ENCODE data around the gene PTCHD1.

The PTCHD1 gene

DNA sequence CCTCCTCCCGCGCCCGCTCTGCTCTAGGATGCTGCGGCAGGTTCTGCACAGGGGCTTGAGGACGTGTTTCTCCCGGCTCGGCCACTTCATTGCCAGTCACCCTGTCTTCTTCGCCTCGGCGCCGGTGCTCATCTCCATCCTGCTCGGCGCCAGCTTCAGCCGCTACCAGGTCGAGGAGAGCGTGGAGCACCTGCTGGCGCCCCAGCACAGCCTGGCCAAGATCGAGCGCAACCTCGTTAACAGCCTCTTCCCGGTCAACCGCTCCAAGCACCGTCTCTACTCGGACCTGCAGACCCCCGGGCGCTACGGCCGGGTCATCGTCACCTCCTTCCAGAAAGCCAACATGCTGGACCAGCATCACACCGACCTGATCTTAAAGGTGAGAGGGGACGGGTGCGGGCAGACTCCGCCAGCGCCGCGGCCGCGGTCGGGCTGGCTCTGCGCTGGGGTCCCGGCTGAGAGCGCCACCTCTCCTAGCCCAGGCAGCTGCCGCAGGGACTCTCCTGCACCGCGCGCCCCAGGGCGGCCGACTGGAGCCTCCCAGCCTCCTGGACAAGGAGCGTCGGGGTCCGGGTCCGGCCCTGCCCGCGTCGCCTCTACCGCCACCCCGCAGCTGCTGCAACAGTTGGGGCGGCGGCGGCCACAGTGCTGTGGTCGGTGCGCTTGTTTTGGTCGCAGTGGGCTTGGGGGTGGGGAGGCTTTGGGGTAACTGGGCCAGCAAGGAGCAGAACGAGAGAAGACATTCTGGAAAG lies at the start of gene PTCHD1:
Gene PTCHD1, plus strand, starts transcription at position 2 of the 752 bp plus-strand sequence. Its CDS starts 27 bp downstream, at position 29.
- DNase-seq (ENCODE audit: low read depth in 1 of 2, low spot score in 1 of 2): no peak

DNA sequence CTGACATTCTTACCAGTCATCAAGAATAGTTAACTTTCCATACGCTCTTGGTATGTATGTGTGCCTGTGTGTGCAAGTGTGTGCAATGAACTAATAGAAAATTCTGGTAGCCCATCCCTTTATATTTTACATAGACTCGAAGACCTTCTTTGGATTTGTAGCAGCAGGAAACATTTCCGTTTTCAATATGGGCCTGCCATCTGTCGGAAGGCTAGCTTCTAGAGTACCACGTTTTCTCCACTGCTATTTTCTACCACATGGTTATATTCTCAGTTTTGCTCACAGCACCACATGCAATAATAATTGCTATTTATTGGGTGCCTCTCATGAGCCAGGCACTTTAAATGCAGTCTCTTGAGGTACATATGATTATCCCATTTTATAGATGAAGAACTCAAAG lies 47.9 kb upstream of the PTCHD1 start:
- no peak for DNase-seq (ENCODE audit: low read depth in 1 of 2, low spot score in 1 of 2)

DNA sequence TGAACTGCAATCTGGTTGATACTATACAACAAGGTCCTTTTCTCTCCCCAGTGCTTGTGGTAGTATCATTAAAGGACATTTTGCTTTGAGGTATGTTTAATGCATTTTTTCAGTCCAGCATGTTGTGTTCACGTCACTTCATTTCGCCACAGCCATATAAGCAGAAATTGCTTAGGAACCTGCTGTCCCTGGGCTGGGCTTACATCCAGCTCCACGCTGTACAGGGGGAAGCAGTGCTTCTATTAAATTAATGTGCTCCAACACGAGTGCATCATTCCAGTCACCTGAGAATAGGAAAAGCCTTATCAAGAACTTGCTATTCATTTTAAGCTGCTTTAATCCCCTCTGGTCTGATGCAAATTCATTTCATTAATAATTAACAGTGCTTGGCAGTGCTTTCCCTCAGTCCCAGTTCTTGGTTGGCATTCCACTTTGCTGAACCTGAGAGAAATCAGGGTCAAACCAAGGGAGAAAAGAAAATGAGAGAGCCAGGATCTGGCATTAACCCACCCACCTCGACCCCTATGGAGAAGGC lies 47.4 kb upstream of the PTCHD1 start:
- no peak for DNase-seq (ENCODE audit: low read depth in 1 of 2, low spot score in 1 of 2)

DNA sequence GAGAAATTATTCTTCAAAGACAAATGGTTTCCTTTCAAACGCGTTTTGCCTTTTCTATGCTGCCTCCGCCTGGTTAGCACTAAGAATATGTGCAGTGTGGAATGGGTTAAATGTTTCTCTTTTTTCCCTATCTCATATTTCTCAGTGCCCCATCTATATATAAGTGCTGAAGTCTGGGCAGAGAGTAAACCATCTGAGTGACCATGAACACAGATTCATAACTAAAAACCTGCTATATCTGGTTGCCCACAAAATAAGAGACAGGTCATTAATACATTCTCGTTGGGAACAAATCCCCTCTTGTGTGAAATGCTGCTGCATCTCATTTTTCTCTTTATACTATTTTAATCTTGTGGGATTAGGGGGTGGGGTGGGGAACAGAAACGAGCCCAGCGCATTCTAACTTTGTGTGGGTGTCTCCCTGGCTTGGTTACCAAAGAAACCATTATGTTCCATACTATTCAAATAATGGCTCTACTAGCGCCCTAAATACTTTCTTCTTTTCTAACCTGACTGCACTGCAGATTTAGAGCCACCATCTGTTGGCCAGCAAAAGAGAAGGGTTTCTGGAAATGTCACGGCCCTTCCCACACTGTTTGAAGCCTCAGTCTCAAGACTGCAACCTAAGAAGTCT lies 42.2 kb upstream of the PTCHD1 start:
- DNase-seq (ENCODE audit: low read depth in 1 of 2, low spot score in 1 of 2): no peak

DNA sequence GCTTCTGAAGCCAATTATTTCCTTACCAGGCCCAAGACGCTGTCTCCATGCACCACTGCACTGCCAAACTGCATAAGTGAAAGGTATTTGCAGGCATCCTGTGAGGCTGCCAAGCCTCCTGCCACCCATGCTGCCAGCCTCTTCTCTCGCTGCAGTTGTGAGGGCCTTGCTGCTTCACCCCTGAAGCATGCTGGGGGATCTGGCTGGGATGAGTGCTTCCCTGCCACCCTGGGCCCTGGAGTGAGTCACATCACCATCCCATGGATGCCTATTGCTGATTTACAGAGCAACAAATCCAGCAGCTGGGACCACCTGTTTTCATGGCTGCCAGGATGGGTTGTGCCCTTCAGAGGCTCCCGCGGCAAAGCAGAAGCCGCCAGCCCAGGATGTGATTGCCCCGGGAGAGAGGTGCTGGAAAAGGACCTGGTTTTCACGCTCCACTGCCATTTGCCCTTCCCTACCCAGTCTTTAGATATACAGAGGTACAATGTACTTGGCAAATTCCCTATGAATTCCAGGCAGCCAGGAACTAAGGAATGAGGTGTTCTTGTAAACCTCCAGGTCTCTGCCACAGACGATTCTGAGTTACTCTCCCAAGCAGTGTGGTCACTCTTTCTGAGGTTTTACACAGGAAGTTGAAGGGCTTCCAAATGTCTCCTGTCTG lies 41.5 kb upstream of the PTCHD1 start:
- DNase-seq (ENCODE audit: low read depth in 1 of 2, low spot score in 1 of 2): no peak

DNA sequence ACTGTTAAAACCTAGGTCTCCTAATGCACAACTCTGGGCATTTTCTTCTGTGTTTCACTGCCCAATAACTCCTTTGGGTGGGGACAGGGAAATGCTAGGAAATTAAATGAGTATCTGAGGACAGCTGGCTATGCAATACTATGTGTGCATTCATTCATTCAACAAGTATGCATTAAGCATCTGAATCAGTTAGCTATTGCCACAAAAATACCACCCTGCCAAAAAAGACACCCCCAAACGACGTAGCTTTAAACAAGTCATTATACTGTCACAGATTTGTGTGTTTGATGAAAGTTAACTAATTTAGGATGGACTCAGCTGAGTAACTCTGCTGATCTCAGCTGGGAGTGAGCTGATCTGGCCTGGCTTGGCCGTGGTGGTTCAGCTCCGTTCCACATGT lies 29.8 kb upstream of the PTCHD1 start:
- no peak for DNase-seq (ENCODE audit: low read depth in 1 of 2, low spot score in 1 of 2)

DNA sequence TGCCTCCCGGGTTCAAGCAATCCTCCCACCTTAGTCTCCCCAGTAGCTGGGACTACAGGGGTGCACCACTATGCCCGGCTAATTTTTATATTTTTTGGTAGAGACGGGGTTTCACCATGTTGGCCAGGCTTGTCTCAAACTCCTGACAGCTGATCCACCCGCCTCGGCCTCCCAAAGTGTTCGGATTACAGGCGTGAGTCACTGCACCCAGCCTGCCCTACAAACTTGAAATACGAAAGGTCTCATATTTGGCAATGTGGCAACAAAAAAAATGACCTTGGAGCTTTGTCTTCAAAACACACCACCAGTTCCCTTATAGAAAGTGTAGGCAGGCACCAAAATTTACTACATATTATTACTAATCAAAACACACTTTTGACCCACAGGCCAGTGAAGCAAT lies 22.9 kb upstream of the PTCHD1 start:
- DNase-seq (ENCODE audit: low read depth in 1 of 2, low spot score in 1 of 2): no peak

DNA sequence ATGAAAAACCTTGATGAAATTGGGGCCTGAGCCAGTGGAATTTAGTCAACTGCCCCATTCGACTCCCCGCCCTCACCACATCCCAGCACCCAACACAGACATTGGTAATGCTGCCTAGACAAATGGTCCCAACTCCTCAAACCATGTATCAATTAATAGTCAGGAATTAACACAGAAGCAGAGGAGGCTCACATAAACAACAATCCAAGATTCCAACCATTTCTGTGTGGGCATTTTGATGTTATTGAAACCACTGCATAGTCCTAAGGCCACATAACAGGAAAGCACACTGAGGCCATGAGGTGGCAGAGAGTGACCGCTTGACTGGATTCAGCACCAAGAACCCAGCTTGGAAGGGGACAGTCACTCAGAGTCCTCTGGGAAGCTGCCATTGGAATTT lies 22.5 kb upstream of the PTCHD1 start:
- no peak for DNase-seq (ENCODE audit: low read depth in 1 of 2, low spot score in 1 of 2)

DNA sequence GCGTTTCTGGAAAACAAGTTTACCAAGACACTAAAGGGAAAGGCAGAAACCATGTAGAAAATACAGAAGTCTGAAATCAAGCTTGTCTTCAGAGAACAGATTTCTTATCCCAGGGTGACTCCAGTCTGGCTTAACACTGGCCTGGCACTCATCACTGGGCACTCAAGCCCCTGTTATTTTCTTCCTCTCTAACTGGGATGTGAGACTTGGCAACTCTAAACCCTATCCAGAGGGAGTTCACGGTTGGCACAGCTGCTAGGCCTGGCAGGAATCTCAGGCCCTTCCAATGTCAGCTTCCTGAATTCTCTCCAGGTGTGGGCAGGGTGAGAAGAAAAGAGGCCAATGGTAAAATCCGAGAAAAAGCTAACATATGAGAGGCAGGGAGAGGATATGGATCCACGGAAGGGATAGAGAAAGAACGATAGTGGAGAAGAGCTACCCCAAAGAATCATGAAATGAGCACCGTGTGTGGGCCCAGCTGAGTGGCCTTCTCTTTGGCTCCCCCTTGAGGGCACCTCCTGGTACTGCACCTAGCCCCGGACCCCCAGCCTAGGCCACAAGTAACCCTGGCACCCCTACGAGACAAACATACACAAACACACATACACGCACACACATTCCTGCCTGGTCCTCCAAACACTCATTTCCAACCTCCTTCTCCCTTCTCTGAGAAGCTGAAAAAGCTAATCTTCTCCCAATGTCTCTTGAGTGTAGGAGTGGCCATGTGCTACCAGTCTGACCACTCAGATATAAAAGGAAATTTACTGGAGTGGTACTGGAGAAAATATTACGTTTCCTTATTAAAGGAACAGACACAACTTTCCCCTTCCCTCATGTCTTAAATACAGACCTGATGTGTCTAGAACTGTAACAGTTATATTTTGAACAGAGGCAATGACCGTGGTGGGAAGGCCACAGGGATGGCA lies 16.6 kb upstream of the PTCHD1 start:
- no peak for DNase-seq (ENCODE audit: low read depth in 1 of 2, low spot score in 1 of 2)

DNA sequence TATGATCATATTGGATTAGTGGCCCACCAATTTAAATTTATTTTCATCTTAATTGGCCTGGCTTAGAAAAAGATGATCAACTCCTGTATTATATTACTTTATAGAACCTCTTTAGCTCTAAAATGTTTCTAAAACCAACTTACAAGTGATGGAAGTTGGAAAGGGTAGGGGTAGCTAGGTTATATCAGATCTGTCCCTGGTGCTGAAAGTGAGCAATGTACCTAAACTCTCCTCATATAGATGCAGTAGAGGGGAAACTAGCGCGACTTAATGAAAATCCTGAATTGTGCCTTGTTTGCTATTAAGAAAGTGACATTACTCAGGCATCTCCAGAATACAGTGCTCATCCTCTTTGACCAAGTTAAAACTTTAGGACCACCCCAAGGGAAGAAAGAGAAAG lies 7.5 kb upstream of the PTCHD1 start:
- DNase-seq (ENCODE audit: low read depth in 1 of 2, low spot score in 1 of 2): no peak

DNA sequence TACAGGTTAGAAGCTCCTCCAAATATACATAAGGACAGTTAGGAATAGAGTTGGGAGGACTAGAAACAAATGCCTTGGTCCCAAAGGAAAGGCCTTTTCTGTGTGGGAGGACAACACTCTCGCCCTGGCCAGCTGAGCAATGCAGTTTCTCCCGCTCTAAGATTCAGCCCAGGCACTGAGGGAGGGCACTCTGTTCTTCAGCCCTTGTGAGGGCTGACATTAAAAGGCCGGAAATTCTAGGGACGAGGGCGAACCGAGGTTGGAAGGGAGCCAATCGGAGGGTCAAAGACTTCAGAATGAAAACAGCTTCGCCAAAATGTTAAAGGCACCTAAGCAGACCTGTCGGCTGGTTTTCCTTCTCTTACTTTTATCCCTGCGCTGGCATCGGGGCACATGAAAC lies 2.9 kb upstream of the PTCHD1 start:
- DNase-seq (ENCODE audit: low read depth in 1 of 2, low spot score in 1 of 2): no peak

DNA sequence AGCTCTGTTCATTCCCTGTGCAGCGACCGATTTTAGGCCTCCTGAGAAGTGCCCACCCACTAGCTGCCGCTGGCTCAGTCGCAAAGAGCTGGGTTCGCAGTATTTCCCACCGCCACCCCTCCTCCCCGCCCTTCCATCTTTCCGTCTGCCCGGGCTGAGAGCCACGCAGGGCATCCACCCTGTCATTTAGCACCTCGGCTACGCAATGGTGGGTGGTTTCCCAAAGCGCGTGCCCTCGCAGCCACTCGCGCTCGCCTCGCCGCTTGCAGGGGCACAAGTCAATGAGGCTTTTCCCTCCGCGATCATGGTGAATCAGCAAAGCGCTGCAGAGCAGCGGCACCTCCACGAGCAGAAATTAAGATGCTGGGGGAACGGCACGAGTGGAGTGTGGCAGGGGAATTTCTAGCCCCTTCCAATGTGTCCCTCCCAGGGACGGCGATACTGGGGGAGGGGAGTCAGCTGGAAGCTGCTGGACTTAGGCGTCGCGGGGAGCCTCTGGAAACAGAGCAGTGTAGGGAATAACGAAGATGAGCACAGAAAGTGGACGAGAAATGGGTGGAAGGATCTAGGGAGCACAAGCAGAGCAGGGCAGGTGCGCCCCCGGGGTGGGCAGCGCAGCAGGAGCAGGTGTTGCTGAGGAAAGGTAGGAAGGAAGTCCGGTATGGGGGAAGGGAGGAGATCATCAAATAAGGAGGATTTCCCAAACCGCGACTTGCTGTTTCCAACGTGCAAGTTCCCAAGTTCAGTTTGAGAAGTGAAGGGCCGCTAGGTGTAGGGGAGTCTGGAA lies 2.4 kb upstream of the PTCHD1 start:
- DNase-seq (ENCODE audit: low read depth in 1 of 2, low spot score in 1 of 2): no peak

DNA sequence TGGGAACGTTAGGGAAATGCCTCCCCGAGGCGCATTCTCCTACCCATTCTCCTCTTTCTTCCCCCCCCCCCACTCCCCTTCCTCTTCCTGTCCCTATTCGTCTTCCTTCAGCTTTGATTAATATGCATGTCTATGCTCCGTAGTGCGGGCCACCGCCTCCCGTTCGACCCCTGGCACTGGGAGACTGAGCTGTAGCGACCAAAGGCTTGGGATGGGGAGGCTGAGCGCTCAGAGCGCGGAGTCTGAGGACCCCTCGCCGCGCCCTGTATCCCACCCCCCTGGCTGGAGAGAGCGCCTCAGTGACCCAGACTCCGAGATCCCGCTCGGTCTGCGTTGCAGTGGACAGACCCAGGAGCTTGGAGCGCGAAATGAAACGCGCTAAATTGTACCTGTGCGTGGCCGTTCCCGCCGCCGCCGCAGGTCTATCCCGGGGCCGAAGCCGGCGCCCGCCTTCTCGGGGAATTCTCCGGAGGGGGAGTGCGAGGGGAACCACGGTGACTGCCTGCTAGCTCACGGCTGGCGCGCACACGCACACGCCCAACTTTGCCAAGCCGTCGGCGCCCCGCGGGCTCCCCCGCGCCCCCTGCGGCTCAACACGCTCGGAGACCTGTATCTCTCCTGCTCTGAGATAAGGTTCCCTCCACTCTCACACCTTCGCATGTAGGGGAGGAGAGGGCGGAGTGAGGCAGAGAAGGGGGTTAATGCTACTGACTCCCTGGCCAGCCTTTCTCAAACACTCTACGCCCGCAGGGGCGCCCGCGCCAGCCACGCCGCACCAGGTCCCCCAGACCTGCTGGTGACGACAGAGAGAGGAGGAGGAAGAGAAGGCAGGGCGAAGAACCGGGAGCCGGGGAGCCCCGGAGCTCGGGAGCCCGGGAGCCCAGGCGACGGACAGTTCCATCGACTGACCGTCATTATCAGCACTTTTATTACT lies 1.5 kb upstream of the PTCHD1 start:
- no peak for DNase-seq (ENCODE audit: low read depth in 1 of 2, low spot score in 1 of 2)

DNA sequence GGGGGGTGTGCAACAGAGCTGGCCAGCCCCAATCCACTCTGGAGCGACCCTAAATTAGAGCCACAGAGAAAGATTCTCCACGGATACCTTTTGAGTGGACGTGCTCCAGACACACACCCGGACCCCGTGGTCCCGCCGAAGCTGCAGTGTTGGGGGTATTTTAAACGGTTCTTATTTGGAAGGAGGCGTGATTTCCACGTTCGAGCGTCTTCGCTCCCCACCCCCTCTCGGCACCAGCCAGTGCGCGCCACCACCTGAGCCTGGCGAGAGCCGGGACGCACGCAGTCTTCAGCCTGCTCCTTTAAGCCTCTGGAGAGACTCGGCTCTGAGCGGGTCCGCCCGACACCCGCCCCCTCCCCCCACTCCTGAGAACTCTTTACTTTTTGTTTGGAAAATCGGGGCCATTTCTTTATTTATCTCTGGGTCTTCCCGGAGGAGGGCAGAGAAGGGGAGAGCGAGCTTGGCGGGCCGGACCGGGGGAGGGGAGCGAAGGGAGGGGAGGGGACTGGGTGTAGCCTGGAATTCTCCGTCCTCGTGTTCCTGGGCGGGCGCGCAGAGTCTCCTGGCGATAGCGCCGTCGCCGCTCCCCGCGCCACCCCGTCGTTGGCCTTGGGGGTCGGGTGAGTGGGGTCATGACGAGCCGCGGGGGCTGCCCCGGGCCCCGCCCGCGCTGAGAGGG lies 668 bp upstream of the PTCHD1 start:
- DNase-seq (ENCODE audit: low read depth in 1 of 2, low spot score in 1 of 2): no peak

DNA sequence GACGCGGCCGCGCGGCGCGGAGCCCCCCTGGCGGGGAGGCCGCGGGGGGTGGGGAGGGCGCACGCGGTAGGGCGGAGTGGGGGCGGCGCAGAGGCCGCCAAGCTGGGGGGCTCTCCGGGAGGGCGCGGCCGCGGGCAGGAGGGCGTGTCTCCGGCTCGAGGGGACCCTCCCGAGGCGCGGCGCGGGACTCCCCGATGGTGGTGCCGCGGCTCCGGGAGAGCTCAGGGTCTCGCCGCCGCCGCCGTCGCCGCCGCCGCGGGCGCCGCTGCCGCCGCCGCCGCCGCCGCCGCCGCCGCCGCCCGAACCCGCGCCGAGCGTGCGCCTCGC lies 165 bp upstream of the PTCHD1 start:
- no peak for DNase-seq (ENCODE audit: low read depth in 1 of 2, low spot score in 1 of 2)

DNA sequence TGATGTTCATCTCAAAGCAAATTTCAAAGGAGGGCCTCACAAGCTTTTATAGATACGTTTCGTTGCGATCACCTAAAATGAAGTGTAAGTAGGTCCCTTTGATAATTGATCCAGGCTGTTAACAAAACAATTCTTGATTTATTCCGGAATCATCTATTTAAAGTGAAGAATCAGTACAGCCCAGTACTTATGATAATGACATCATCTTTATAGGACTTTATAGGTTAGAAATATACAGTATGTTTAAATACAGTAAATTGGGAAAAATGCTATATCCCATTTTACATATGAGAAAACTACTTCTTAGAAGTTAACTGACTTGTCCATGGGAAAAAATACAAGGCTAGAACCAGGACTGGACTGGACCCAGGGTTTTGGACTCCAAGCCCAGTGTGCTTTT lies 3.7 kb downstream of the PTCHD1 start:
- no peak for DNase-seq (ENCODE audit: low read depth in 1 of 2, low spot score in 1 of 2)

DNA sequence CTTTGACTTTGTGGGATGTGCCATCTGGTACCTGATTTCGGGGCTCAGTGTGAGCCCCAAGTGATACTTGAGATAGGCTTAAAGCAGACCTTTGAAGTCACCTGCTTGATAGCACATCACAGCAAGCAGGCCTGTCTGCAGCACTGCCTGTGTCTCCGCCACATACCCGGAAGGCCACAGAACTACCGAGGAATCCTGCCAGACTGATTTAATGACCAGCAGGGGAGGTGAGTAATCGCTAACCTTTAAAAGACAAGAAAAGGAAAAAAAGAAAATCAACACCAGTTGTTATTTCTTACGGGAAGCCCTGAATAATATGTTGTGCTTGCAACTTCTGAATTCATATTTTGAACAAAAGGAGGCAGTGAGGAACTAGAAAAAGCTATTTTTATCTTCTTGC lies 6.8 kb downstream of the PTCHD1 start:
- DNase-seq (ENCODE audit: low read depth in 1 of 2, low spot score in 1 of 2): no peak

DNA sequence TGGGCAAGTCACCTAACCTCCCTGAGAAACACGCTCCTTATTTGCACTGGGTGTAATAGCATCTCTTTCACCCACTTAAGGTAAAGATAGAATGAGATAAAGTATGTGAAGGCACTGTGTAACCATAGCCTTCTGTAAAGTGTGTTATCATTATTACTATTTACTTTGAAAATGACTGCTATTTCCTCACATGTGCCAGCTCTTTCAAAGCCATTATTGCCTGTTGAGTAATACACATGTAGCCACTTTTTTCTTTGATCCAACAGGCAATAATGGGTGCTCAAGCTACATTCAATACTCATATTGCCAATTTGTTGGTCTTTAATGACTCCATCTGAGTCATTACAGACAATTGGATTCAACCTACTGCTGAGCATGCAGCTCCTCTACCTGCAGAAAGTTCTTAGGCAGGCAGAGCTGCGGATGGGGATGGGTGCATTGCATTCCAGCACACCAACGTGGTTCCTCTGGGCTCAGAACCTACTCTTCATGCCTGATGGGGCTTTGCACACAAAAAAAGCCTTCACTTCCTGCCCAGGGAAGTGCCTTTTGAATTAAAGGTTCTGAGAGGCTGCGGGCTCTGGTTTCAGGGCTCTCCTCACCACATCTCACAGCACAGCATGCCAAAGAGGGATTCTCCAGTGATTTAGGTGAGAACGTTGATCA lies 9.7 kb downstream of the PTCHD1 start:
- DNase-seq (ENCODE audit: low read depth in 1 of 2, low spot score in 1 of 2): no peak

Measured in stimulated activated CD4-positive, alpha-beta T cell treated with anti-CD3 and anti-CD28 coated beads, Interleukin-15, amount 100 ng/mL, for 1 hour (primary cell).